Keratinocyte (primary cell): Measurements from ENCODE around the gene DOCK1.

Experiments
- CTCF ChIP-seq, 3 experiments: IDR thresholded peaks in 1 of 3; conservative IDR thresholded peaks in 1 of 3; optimal IDR thresholded peaks in 1 of 3; 2 replicates in 2 of 3; 3 replicates in 1 of 3; pipeline versions ENCODE3 to v1.5.1; 2011; ENCODE audit warnings: low read length in 3 of 3, mild to moderate bottlenecking in 3 of 3, moderate library complexity in 2 of 3, control low read depth in 1 of 3, inconsistent platforms in 1 of 3; ENCODE audit not compliant: insufficient read depth in 2 of 3; ENCODE audit errors: extremely low read depth in 1 of 3
- EZH2 ChIP-seq: IDR thresholded peaks from one replicate; pipeline ENCODE4 v1.6.1; 2012; ENCODE audit warnings: inconsistent platforms, mild to moderate bottlenecking, low read length, moderate library complexity

GRCh38 chr10:127257395-127257794 lies 352.2 kb downstream of the DOCK1 start:
- TF ChIP-seq EZH2 = no peak
- no peak for TF ChIP-seq CTCF (optimal IDR thresholded peaks at IDR 0.05 in 1 of 3, IDR thresholded peaks at IDR 0.05 in 1 of 3, conservative IDR thresholded peaks at IDR 0.05 in 1 of 3; ENCODE audit: extremely low read depth in 1 of 3, insufficient read depth in 2 of 3, low read length in 3 of 3)
